HG02588 (cell line): ENCODE data around the gene ITGA6.

Experiments
- ATAC-seq: cut with Tn5 transposase; IDR thresholded peaks from one replicate; pipeline ENCODE4 v1.9.1; 2021; ENCODE audit warnings: mild to moderate bottlenecking, moderate library complexity; ENCODE audit not compliant: unreplicated experiment

Gene ITGA6

DNA sequence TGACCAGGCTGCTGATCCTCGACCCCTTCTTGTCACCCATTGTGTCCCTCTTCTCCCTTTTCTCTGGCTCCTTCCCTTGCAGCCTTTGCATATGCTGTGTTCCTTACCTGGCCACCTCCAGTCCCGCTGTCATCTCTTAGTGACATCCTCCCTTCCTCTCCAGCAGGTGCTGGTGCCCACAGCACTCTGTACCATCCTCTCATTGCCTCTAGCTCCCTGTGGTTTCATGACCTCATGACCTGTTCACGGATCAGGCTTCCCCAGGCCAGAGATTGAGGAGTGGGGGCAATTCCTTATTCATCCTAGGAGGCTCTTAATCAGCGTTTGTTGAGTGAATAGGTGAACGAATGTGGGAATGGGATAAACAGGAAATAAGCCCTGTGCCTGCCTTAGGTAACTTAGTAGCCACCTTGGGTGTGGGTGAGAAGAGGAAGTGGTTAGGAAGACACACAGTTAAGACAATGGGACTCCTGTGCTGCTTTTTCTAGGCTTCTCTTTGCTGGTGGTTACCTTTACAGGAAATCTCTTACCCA is 35.5 kb downstream of the ITGA6 start:
- peak; percentile 41 for ATAC-seq

DNA sequence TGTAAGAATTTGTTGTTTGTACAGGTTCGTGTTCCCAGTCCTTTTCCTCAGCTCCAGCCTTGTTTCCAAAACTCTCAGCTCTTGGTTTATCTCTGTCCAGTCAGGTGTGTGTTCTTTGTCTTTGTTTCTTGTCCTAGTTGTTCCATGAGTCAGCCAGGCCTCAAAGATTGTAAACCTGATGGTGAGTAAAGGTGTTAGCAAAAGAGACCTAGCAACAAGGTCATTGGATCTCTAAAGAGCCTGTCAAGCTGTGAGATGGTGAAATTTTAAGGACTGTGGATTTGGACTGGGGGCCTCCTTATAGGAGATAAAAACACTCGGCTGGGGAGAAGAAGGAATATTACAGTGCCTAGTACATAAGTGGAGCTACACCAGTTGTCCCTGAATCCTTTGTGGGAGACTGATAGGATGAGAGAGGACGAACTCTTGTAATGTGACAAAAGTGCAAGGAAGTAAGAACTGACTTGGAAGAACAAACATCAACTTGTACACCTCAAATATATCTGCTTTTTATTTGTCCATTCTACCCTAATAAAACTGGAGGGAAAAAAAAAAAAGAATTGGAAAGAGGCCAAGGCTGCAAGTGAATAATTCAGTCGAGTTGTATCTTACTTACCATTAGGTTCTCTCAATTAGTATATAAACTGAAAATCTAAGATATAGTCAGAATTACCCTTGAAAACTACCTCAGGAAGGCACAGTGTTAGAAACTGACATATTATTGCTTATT is 37.2 kb downstream of the ITGA6 start:
- no peak for ATAC-seq

DNA sequence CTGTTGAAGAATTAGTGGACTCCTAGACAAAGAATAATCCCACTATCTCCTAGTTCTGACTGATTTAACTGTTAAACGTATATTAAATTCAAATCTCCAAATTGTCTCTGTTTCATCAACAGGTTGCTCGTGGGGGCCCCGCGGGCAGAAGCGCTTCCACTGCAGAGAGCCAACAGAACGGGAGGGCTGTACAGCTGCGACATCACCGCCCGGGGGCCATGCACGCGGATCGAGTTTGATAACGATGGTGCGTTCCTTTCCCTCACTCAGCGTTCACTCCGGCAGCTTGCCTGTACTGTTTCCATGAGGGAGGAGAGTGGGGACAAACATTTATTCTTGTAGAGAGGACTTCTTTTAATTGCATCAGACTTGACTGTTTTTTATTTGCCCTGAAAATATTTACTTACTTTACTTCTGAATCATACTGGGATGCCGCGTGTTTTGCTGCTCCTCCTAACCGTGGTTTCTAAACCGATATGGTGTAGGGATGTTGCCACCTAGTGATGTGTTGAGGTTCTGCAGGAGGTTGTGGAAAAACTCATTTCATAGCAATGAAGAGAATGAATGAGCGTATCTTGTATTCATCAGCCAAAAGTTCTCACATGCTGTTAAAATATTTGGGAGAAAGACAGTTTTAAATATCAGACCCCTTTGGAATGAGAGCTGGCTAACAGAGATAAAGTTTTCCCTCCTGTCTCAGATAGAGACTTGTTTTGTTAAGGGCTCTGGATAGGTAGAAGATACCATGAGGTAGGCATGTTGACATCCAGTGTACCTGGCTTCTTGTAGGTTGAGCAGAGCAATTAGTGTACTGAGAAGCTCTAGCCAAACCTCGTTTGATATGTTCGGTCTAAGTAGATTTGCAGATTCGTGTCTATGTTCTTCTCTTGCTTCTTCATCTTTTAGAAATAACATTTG is 38.3 kb downstream of the ITGA6 start:
- no peak for ATAC-seq

DNA sequence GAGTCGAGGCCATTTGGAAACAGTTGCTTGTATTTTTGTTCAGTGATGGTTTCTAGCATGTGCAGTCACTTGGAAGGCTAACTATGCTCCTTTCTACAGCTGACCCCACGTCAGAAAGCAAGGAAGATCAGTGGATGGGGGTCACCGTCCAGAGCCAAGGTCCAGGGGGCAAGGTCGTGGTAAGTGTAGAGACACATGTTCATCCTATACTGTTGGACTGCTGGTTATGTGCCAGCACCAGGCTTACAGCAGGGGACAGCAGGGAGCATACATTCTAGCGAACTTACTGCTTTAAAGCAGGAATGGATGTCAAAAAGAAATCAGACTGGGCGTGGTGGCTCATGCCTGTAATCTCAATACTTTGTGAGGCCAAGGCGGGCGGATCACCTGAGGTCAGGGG is 40.0 kb downstream of the ITGA6 start:
- ATAC-seq: no peak

DNA sequence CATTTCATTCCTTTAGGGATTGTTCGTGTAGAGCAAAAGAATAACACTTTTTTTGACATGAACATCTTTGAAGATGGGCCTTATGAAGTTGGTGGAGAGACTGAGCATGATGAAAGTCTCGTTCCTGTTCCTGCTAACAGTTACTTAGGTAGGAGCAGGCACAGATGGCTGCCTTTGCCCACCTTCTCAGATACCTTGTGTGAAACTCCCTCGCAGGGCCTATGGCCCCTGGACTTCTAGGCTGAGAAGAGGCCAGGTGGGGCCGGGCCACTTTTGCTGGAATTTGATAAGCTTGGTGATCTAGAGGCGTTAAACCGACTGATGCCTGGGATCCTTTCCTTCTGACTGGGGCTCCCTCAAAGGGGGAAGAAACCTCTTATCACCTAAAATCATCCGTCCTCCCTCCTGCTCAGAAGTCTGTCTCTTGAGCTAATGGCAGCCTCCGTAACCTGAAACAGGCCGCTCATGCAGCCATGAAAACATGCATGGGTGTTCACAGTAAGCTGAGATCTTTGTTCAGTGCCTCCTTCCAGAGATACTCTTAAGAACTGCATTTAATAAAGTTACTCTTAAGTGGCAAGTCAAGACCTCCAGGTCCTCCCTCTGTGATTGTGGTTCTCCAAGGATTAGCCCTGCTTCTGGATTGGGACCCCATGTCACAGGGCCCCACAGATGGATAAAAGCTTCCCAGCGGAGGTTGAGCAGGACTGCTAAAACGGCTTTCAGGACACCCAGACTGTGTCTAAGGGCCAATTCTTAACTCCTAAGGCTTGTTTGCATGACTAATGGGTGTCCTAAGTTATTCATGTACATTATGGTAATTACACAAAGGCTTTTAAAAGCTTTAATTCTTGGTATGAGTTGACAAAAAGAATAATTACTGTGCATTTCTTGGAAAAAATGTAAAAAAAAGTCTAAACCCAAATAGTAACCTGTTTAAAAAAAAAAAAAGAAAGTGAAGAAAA is 43.9 kb downstream of the ITGA6 start:
- ATAC-seq: no peak

DNA sequence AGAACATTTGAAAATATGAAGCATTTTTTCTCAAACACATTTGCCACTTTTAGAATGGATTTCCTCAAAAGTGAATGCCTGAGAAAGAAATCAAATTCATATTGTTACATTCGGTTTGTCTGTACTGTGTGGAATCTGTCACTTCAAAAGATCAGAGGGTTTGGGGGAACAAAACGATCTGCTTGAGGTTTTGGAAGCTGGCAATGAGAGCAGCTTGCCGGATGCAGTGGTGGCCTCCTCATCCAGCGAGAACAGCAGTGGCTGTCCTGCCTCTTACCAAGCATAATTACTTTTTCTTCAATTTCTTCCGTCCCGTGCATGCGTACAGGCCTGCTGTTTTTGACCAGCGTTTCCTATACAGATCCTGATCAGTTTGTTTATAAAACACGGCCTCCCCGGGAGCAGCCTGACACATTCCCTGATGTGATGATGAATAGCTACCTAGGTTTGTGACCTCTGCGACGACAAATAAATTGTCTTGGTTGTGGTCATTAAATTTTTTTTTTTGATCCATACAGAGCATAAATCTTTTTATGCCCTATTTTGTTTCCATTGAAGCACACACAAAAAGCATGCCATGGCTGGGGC is 45.2 kb downstream of the ITGA6 start:
- ATAC-seq: no peak

DNA sequence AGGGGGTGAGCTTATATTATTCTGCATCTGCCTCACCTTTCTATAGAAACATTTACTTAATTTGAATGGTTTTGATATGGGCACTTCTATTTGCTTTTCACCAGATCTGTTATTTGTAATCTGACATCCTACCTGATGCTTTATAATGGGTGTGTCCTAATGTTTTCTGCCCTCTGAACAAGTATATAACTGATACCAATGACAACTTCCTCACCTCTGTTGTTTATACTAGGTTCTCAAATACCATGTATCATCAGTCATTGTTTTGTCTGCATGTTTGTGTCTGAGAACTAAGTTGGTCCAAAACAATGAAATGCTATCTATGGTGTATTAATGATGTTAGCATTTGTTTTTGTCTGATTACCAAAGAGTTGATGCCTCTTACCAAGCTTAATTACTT is 45.8 kb downstream of the ITGA6 start:
- no peak for ATAC-seq

DNA sequence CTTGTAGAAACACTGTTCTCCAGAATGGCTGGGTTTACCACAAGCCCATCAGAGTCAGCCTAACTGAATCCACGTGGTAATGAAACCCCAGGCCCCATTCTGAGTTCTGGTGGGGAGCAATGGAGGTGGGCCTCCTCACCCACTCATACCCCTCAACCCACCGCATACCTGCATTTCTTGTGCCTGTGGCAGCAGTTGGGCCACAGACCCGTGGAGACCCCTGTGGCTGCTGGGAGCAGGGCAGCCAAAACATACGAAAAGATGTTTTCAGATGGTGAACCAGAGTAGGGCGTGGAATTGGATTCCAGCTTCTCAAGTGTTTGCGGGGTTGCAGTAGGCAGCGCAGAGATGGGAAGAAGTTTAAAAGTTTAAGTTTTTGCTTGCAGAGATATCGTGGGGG is 51.0 kb downstream of the ITGA6 start:
- ATAC-seq: no peak

DNA sequence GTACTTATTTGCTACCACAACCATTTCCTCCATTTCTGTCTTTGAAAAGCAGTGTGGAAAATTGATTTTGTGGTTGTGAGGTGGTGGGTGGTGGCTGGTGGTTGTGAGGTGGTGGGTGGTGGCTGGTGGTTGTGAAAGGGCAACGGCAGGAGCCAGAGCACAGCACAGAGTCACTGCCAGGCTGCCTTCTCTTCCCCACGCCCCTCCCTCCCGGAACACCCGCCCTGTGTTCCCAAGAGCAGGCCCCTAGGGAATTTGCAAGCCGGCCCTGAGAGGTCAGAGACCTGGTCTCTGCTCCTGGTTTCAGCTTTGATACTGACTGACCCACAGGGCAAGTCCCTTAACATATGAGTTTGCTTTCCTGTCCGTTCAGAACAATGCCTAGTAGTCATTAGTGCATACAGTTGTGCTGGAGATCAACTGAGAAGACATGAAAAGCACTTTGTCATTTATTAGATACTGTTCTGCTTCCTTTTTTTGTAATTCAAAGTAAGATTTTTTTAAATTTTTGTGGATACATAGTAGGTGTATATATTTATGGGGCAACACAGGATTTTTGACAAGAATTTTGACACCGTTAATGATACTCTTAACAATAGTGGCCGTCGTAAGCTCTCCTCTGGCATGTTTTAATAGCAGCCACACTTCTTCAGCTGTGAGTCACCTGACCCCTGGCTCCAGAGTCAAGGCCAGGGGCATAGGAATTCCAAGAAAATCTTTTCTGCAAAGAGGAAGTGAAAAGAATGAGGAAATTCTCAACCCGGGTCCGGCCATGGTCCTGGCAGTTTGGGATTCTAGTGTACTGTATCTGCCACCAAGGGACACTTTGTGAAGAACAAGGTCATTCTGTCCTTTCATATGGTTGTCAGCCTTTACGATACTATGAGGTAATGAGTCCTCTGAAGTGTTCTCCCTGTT is 53.2 kb downstream of the ITGA6 start:
- no peak for ATAC-seq

DNA sequence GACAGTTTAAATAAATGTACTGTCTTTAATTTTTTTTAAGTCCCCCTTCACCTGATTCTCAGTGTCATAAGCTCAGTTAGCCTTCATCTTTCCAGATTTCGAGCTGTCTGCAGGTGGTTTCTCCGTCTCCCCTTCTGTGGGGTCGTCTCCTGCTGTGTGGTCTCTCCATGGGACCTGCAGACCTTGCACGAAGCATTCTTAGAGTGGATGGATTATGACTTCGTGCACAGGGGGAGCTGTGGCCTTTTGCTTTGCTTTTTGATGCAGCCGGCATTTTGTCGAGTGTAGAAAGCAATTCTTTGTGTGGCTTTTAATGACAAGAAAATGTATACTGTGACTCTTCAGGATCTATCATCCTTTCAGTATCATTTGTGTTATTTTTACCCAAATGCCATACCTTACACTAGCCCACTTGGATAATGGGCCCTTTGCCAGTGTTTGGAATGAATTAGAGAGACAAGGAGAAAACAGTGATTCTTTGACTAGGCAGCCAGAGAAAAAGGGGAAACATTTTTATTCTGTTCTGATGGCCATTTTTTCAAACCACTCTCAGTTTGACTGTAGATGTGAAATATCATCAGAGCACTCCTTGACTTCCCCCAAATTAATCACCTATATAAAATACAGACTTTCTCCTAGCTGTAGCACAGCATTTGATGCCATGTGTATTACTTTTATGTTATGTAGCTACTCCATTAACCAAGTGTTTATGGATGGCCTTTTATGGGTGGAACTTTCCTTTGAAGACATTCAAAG is 54.3 kb downstream of the ITGA6 start:
- ATAC-seq: no peak

DNA sequence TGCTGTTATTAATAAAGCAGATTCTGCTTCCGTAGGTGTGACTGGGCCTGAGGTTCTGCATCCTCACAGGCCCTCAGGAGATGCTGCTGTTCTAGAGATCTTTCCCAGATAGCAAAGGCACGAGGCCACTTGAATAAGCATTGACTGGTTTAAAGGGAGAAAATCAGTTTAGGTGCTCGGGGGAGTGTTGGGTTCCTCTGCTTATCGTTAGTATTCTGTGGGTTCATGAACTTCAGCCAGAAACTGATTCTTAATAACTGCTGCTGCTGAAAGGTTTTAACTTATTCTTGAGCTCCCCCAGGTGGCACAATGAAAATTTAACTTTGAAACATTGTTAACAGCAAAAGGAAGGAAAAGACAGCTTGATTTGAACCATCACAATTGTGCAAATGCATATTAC is 56.9 kb downstream of the ITGA6 start:
- no peak for ATAC-seq

DNA sequence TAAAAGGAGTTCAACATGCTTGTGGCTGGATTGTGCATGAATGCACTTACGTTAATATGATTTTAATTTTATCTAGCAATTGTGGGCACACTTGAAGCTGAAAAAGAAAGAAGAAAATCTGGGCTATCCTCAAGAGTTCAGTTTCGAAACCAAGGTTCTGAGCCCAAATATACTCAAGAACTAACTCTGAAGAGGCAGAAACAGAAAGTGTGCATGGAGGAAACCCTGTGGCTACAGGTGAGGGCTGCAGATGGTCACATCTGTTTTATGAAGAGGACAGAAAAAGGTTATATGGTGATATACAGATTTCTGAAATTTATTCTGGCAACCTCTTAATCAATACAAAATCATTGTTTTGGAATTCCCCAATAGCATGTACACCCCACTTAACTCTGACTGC is 57.3 kb downstream of the ITGA6 start:
- ATAC-seq: no peak

DNA sequence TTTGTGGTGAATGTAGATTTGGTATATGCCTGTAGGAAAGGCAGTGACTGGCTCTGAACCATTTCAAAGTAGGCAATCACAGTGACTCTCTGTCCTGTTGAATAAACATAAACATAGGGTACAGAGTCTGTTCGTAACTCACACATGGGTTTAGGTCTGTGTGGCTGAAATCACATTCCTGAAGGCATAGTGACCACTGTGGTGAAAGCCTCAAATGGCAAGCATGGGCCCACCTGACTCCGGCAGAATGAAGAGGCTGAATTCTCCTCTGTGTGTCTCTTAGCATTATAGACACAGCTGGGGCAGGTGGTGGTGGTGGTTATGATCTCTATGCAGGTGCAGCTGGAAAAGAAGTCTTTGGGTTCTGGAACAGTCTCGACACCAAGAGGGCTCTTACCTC is 61.2 kb downstream of the ITGA6 start:
- ATAC-seq: no peak

DNA sequence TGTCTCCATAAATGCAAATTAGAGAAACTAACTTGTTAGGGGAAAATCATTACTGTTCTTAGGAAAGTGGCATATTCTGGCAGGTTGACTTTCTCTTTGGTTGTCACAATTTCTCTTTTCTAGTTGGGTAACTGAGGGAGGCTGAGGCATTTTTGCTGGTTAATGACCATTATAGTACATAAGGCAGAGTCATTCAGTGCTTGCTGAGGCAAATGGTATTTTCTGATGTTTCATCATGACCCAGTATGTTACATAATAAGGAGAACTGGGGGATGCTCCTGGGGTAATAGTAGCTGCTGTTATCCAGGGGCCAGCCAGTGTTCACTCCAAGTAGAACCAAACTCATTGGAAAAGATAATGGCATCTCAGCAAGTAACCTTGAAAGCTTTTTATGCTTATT is 62.3 kb downstream of the ITGA6 start:
- no peak for ATAC-seq

DNA sequence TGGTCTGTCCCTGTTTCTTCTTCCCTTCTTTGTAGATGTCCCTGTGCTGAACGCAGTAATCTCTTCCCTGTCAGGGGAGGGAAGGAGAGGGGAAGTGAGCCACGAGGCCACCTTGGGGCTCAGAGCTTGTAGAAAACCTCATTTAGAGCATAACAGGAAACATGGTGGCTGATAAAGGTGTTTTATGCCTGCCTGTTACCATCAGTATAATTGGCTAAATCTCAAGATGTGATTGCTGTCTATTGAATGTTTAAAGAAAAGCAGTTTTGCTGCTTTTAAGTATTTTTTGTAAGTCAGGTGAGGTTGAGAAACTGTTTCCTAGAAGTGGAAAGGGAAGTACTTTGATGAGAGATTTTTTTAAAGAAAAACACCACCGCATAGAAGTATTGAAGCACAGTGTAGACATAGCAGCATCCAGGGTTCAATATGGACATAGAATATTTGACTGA is 68.8 kb downstream of the ITGA6 start:
- no peak for ATAC-seq

DNA sequence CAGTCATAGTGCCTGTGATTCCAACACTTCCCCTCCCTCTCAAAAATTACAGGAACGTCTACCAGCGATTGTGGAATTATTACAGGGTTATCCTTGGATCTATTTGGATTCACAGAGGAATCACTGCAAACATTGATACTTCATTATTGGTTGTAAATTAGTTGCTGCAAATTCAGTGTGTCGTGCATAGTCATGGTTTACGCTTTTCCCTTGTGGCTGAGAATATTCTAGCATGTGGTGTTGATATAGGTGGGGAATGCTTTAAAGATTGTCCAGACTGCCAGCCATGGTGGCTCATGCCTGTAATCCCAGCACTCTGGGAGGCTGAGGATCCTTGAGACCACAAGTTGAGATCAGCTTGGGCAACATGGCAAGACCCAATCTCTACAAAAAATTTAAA is 79.8 kb downstream of the ITGA6 start:
- no peak for ATAC-seq

DNA sequence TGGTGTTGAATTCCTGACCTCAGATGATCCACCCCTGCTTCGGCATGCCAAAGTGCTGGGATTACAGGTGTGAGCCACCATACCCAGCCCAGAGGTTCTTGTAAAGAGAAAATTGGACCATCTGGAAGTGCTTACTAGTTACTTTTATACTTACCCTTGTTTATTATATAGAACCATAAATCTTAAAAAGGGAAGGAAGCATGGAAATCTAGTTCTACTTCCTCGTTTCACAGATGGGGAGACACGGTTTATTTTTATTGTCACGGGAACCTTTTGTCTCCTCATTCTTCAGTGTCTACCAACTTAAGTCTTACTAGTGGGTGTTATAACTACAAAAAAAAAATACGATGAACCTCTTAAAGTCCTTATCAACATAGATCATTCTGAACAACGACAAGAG is 82.7 kb downstream of the ITGA6 start:
- no peak for ATAC-seq

DNA sequence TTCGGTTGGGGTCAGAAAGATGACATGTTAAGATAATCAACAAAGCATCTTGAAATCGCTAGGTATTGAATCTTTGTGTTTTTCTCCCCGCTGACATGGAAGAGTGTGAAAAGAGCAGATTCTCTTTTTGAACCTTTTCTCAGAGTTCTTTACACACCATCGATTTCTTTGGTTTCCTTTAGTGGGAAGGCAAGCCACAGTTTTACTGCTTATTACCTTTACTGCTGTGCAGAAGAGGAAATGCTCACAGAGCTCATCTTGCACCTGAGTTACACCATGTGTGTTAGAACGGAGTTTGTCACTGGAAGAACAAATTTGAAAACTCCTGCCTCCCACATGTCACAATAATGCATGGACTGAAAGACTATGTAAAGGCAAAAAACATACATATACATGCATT is 83.2 kb downstream of the ITGA6 start:
- ATAC-seq: no peak
